Inferior parietal cortex (tissue), 1 donor: Measurements from ENCODE around the gene HECW1.
"Not testable (repeated sequence)": the region's sequence is repeated elsewhere in the genome, so short reads cannot be mapped to it uniquely, and the experiment has no call there.

Experiments used
- DNase-seq: peaks from one replicate; pipeline ENCODE4 v3.0.0-alpha.2; 2016; ENCODE audit errors: extremely low spot score

HECW1 gene

DNA sequence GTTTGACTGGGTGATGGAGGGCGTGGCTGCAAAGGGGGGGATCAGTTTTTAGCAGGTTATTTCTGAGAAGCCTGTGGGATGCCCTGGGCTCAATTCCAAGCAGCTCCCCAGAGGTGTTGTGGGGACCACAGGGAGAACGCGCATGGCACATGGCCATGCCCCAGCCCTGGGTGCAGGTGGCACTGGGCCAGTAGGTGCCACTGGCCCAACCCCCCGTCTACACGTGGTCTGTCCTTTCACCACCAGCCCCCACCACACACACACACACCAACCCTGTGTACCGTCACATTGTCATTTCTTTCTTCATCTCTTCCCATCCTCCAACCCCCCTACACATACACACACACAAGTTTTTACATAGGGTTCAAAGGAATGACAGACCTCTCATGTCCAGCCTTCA is 355.4 kb downstream of the HECW1 start:
- no peak for DNase-seq

DNA sequence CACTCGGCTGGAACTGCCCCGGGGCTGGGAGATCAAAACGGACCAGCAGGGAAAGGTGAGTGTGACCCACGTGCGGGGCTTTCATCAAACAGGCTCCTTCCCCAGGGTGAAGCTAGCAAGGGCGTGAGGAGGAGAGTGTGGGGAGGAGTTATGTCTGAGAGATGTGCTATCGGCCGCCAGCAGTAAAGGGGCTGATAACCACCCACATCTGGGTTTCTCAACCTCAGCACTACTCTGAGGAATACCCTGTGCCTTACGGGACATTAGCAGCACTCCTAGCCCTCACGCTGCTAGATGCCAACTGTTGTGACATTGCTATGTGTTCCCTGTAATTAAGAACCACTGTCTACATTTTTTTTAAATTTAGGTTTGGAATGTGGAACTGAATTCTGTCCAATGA is 356.6 kb downstream of the HECW1 start:
- no peak for DNase-seq

DNA sequence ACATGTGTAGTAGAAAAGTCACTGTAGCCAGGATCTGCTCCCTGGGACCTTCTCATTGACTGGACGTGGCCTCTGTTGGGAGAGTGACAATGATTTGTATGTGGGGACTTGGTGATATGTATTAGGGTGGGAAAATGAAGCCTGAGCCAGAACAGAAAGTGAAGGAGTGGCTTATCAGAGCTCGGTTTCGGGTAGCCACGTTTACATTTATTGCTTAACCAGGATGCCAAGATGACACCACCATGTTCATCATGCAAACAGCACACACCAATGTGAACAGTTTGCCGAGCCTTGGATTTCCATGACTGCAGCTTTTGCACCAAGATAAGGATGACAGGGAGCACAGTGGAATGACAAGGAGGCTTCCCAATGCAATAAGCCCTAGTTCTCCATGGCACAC is 357.7 kb downstream of the HECW1 start:
- no peak for DNase-seq

- DNase-seq, result no peak
Measured at GRCh38 chr7:43475983-43476382, 363.5 kb downstream of the HECW1 start.

- DNase-seq, result no peak
Measured at GRCh38 chr7:43476896-43477295, 364.4 kb downstream of the HECW1 start.

DNA sequence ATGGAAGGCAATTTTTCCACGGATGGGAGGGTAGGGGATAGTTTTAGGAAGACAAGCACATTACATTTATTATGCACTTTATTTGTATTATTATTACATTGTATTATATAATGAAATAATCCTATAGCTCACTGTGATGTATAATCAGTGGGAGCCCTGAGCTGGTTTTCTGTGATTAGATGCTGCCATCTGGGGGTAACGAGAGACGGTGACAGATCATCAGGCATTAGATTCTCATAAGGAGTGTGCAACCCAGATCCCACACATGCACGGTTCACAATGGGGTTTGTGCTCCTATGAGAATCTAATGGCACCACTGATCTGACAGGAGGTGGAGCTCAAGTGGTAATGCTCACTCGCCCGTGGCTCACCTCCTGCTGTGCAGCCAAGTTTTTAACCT is 366.6 kb downstream of the HECW1 start:
- no peak for DNase-seq

- no peak for DNase-seq
Measured at GRCh38 chr7:43479543-43479942, 367.1 kb downstream of the HECW1 start.

- DNase-seq, result no peak
Measured at GRCh38 chr7:43480581-43480980, 368.1 kb downstream of the HECW1 start.

GRCh38 chr7:43481902-43482678 is 369.6 kb downstream of the HECW1 start:
- peak; percentile 50 for DNase-seq

GRCh38 chr7:43482679-43483252 is 370.3 kb downstream of the HECW1 start:
- no peak for DNase-seq

DNA sequence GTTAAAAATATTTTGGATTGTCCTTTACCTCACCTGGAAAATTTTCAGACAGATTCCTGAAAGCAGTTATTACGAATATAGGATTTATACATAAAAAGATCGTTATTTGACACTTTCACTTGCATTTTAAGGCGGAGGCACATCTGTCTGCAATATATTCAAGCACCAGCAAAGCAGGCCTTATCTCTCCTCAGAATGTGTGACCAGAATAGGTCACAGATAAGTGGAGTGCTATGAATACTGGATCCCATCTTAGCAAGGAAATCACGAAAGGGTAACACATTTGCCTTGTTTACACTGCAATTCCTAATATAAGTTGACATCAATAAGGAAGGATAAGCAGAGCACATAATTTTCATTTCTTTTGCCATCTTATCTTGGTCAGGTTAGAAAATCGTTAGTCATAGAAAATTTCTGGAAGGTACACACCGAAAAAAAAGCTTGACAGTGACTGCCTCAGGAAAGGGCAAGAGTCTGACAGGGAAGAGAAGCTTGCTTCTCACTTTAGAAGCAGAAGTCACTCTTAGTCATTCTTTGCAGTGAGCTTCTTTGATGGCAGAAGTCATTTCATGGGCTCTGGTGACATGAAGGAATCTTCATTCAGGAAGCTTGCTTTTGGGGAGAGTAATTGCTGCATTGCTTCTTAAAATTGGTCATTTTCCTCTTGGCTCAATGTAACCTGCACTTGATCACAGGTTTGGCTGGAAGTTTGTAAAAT is 372.4 kb downstream of the HECW1 start:
- no peak for DNase-seq

- no peak for DNase-seq
Measured at GRCh38 chr7:43485580-43485979, 373.1 kb downstream of the HECW1 start.

DNA sequence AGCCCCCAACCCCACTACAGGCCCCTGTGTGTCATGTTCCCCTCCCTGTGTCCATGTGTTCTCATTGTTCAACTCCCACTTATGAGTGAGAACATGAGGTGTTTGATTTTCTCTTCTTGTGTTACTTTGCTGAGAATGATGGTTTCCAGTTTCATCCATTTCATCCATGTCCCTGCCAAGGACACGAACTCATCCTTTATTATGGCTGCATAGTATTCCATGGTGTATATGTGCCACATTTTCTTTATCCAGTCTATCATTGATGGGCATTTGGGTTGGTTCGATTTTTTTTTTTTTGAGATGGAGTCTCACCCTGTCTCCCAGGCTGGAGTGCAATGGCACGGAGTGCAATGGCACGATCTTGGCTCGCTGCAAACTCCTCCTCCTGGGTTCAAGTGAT is 373.6 kb downstream of the HECW1 start:
- not testable (repeated sequence) for DNase-seq

DNA sequence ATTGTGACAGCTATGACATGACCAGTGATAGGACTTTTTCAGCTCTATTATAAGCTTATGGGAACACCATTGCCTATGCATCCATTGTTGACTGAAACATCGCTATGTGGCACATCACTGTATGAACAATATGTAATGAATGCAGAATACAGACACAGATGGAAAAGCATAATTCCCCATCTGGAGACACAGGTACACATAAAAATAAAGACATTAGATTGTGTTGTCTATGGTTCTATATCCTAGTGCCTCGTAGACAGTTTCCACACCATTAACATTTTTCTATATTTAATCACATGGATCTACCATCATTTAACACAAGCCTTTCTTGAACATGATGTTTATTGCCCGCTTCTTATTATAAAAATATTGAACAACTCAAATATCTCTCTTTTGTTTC is 374.2 kb downstream of the HECW1 start:
- no peak for DNase-seq

GRCh38 chr7:43487731-43488073 is 375.3 kb downstream of the HECW1 start:
- DNase-seq, result no peak

- DNase-seq, result no peak
Measured at GRCh38 chr7:43489257-43489656, 376.8 kb downstream of the HECW1 start.

DNA sequence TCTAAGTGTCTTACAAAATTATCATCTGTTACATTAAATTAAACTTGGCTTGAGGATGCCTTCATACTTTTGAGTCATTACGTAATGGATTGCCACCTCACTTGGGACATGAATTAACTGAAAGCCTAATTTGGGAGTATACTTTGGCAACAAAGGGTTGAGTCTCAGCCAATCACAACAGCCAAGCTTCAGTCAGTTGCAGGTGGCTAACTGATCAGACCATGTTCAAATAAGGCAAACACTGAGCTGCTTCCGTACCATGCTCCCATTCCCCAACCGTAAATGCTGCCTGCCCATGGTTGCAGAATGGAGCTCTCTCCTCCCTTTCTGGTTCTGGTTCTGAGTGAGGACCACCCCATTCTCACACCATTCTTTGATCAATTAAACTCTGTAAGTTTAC is 377.6 kb downstream of the HECW1 start:
- no peak for DNase-seq

DNA sequence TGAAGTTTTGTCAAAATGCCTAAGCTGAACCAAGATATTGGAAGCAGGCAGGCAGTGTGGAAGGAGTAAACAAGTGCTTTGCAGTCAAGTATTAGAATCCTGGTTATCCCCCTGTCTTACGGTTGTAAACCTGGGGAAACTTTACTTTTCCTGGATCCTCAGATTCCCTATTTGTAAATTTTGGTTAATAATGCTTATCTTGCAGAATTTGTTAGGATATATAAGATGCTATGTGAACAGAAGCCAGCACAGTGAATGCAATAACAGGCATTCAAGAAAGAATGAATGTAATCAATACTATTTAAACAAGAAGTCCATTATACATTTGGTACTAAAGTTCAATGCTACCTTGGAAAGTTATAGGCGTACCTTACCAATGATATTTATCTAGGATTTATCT is 378.7 kb downstream of the HECW1 start:
- no peak for DNase-seq

DNA sequence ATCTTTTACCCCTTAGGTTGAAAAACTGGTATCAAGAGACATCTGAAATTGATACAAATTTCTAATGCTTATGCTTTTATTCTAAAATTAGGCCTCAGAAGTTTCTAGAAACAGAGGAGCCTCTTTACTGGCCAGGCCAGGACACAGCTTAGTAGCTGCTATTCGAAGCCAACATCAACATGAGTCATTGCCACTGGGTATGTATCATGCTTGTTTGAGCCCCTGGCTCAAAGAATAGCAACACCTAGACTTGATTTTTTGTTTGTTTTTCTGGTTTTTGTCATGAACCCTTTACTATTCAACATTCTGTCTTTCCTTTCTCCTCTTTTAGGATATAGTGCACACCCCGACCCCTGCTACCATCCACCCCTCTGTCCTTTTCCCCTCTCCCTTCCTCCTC is 379.5 kb downstream of the HECW1 start:
- no peak for DNase-seq

GRCh38 chr7:43492896-43493295 is 380.4 kb downstream of the HECW1 start:
- no peak for DNase-seq

DNA sequence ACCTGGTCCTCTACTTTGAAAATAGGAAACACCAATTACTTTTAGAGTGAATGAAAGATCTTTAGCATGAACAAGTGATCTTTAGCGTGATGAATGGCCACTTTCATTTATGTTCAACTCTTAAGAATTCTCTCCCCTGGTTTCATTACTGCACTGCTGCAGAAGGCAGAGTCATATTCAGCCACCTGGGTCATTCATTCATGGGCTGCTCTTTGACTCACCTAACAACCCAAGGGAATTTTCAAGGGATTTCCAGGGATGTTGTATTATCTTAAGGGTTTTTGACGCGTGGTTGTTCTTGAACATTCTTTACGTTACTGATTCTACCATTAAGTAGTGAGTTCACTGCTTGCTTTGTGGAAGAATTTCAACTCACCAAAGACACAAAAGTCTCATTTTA is 383.1 kb downstream of the HECW1 start:
- DNase-seq, result no peak

GRCh38 chr7:43496596-43496995 is 384.1 kb downstream of the HECW1 start:
- DNase-seq, result no peak

- peak; percentile 33 for DNase-seq
Measured at GRCh38 chr7:43501870-43502269, 389.4 kb downstream of the HECW1 start.
